Sciatic nerve (tissue), 1 donor: ENCODE data around the gene KDELR3. TPM values are rescaled to one million over a fixed set of nuclear protein-coding genes. Genes with fewer than 3 reads are reported as not detected.

Experiments used
- total RNA-seq: library from RNA; stranded (reverse); fragmentation: NEBNext Ultra II Directional; extraction: Animal tissue kit (Norgen Biotek cat#: 25700); gene quantifications from one replicate; pipeline ENCODE4 v1.2.1, GENCODE V29; 2021
- donor health status: DM: no; HTN: no; CAD: no.

KDELR3 gene
- total RNA-seq, 1 donor from 2014 or later, result 15.4 TPM

Other genes starting within 250 kb of the KDELR3 start
- 72.7 TPM for gene TMEM184B, start 195.1 kb upstream of the KDELR3 start, total RNA-seq
- 184 TPM for gene CSNK1E, start 150.7 kb upstream of the KDELR3 start, total RNA-seq
- 0.71 TPM for gene KCNJ4, start 12.9 kb upstream of the KDELR3 start, total RNA-seq
- 742 TPM for gene DDX17, start 38.2 kb downstream of the KDELR3 start, total RNA-seq
- 4.7 TPM for gene DMC1, start 102.1 kb downstream of the KDELR3 start, total RNA-seq
- 2.9 TPM for gene FAM227A, start 188.3 kb downstream of the KDELR3 start, total RNA-seq
- 31.4 TPM for gene CBY1, start 188.5 kb downstream of the KDELR3 start, total RNA-seq
- gene TOMM22, start 213.9 kb downstream of the KDELR3 start, total RNA-seq, result 35.3 TPM
- gene JOSD1, start 232.8 kb downstream of the KDELR3 start, total RNA-seq, result 54.6 TPM
- 55.5 TPM for gene GTPBP1, start 237.8 kb downstream of the KDELR3 start, total RNA-seq